HUES48 (cell line): ENCODE data around the gene RALGPS2.
"Not testable (repeated sequence)": the region's sequence is repeated elsewhere in the genome, so short reads cannot be mapped to it uniquely, and the experiment has no call there.

Experiments used
- H3K27ac ChIP-seq: one replicate; pipeline ENCODE4 v1.7.0; 2013; ENCODE audit warnings: low read depth, low read length, inconsistent platforms
- H3K27me3 ChIP-seq: 2 replicates; pipeline ENCODE4 v1.6.1; 2013; ENCODE audit warnings: mild to moderate bottlenecking, low read length; ENCODE audit not compliant: control insufficient read depth, insufficient read depth
- H3K36me3 ChIP-seq: 2 replicates; pipeline ENCODE4 v1.6.1; 2013; ENCODE audit warnings: low read length; ENCODE audit not compliant: control insufficient read depth, insufficient read depth
- H3K4me1 ChIP-seq: 2 replicates; pipeline ENCODE4 v1.6.1; 2013; ENCODE audit warnings: mild to moderate bottlenecking, low read length; ENCODE audit not compliant: control insufficient read depth, insufficient read depth
- H3K4me3 ChIP-seq: 2 replicates; pipeline ENCODE4 v1.5.1; 2013; ENCODE audit warnings: mild to moderate bottlenecking, low read depth, low read length
- H3K9ac ChIP-seq: 2 replicates; pipeline ENCODE4 v1.6.1; 2013; ENCODE audit warnings: mild to moderate bottlenecking, low read depth, low read length, moderate library complexity
- H3K9me3 ChIP-seq: 2 replicates; pipeline ENCODE4 v1.6.1; 2013; ENCODE audit warnings: low read length; ENCODE audit not compliant: control insufficient read depth, insufficient read depth

Gene RALGPS2

GRCh38 chr1:178810585-178810984, 85.5 kb downstream of the RALGPS2 start:
- H3K36me3 ChIP-seq: peaks cover 14% of the 10 kb centered on the region; the same call in 1 of the 2 replicates

GRCh38 chr1:178818416-178818815, 93.4 kb downstream of the RALGPS2 start:
- no peaks in the 10 kb centered on the region for H3K36me3 ChIP-seq
- H3K27me3 ChIP-seq: no peaks in the 10 kb centered on the region
- H3K27ac ChIP-seq: no peak overlapping the region
- no peaks in the 10 kb centered on the region for H3K4me1 ChIP-seq
- no peak overlapping the region for H3K9ac ChIP-seq
- H3K4me3 ChIP-seq: no peak overlapping the region
- H3K9me3 ChIP-seq: no peaks in the 10 kb centered on the region

More at GRCh38 chr1:178810585-178810984, 85.5 kb downstream of the RALGPS2 start:
- H3K27ac ChIP-seq: no peak overlapping the region
- no peak overlapping the region for H3K4me3 ChIP-seq
- no peak overlapping the region for H3K9ac ChIP-seq
- 0 out of 2 replicates have a peak, but pooled peaks cover 3% of the 10 kb centered on the region for H3K4me1 ChIP-seq
- H3K27me3 ChIP-seq: no peaks in the 10 kb centered on the region
- H3K9me3 ChIP-seq: no peaks in the 10 kb centered on the region

- no peaks in the 10 kb centered on the region for H3K4me1 ChIP-seq
- H3K36me3 ChIP-seq: no peaks in the 10 kb centered on the region
- no peak overlapping the region for H3K27ac ChIP-seq
- no peaks in the 10 kb centered on the region for H3K27me3 ChIP-seq
- no peak overlapping the region for H3K9ac ChIP-seq
- H3K4me3 ChIP-seq: no peak overlapping the region
- no peaks in the 10 kb centered on the region for H3K9me3 ChIP-seq
Measured at GRCh38 chr1:178819123-178819522, 94.1 kb downstream of the RALGPS2 start.

GRCh38 chr1:178821134-178821866, 96.3 kb downstream of the RALGPS2 start:
- Histone ChIP-seq H3K36me3 (no peaks in the 10 kb centered on the region), H3K27me3 (no peaks in the 10 kb centered on the region), H3K4me3 (no peak overlapping the region), H3K9ac (no peak overlapping the region), H3K4me1 (no peaks in the 10 kb centered on the region), H3K9me3 (no peaks in the 10 kb centered on the region), H3K27ac (no peak overlapping the region)

GRCh38 chr1:178825167-178825566, 100.1 kb downstream of the RALGPS2 start:
- Histone ChIP-seq H3K9ac (no peak overlapping the region), H3K27me3 (no peaks in the 10 kb centered on the region), H3K36me3 (no peaks in the 10 kb centered on the region), H3K4me1 (no peaks in the 10 kb centered on the region), H3K9me3 (peaks cover 7% of the 10 kb centered on the region; the same call in 1 of the 2 replicates), H3K27ac (no peak overlapping the region), H3K4me3 (no peak overlapping the region)

- Histone ChIP-seq H3K36me3 (no peaks in the 10 kb centered on the region), H3K4me1 (no peaks in the 10 kb centered on the region), H3K27me3 (no peaks in the 10 kb centered on the region), H3K4me3 (no peak overlapping the region), H3K9ac (no peak overlapping the region), H3K27ac (no peak overlapping the region), H3K9me3 (no peaks in the 10 kb centered on the region)
Measured at GRCh38 chr1:178844436-178844835, 119.4 kb downstream of the RALGPS2 start.

GRCh38 chr1:178846306-178846705, 121.3 kb downstream of the RALGPS2 start:
- Histone ChIP-seq H3K4me3 (no peak overlapping the region), H3K9ac (no peak overlapping the region), H3K27ac (no peak overlapping the region), H3K9me3 (no peaks in the 10 kb centered on the region), H3K4me1 (peaks cover 4% of the 10 kb centered on the region; the same call in 1 of the 2 replicates), H3K27me3 (no peaks in the 10 kb centered on the region), H3K36me3 (no peaks in the 10 kb centered on the region)

- Histone ChIP-seq H3K27me3 (no peaks in the 10 kb centered on the region), H3K36me3 (no peaks in the 10 kb centered on the region), H3K4me1 (peaks cover 5% of the 10 kb centered on the region; the same call in 1 of the 2 replicates)
Measured at GRCh38 chr1:178847396-178847849, 122.4 kb downstream of the RALGPS2 start.

GRCh38 chr1:178847919-178848318, 122.9 kb downstream of the RALGPS2 start:
- not testable (repeated sequence) for H3K4me1 ChIP-seq, H3K27ac ChIP-seq, H3K27me3 ChIP-seq, H3K36me3 ChIP-seq, H3K9ac ChIP-seq, H3K9me3 ChIP-seq, H3K4me3 ChIP-seq

More at GRCh38 chr1:178847396-178847849, 122.4 kb downstream of the RALGPS2 start:
- no peak overlapping the region for H3K27ac ChIP-seq
- no peak overlapping the region for H3K9ac ChIP-seq
- H3K9me3 ChIP-seq: no peaks in the 10 kb centered on the region
- no peak overlapping the region for H3K4me3 ChIP-seq

- Histone ChIP-seq H3K36me3 (no peaks in the 10 kb centered on the region), H3K27me3 (no peaks in the 10 kb centered on the region), H3K27ac (no peak overlapping the region), H3K9ac (no peak overlapping the region), H3K4me1 (peaks cover 5% of the 10 kb centered on the region; the same call in 1 of the 2 replicates), H3K9me3 (no peaks in the 10 kb centered on the region), H3K4me3 (no peak overlapping the region)
Measured at GRCh38 chr1:178849918-178850317, 124.9 kb downstream of the RALGPS2 start.

- Histone ChIP-seq H3K4me1 (no peaks in the 10 kb centered on the region), H3K27me3 (no peaks in the 10 kb centered on the region), H3K36me3 (no peaks in the 10 kb centered on the region), H3K9me3 (no peaks in the 10 kb centered on the region), H3K4me3 (no peak overlapping the region), H3K9ac (no peak overlapping the region), H3K27ac (no peak overlapping the region)
Measured at GRCh38 chr1:178857126-178857525, 132.1 kb downstream of the RALGPS2 start.
